CD4-positive, alpha-beta T cell treated with Interleukin-6 for 4 hours (primary cell): ENCODE results near the gene CDO1.
A peak's percentile ranks its signal among the peaks of the same experiment; 100 is the strongest.

ENCODE experiments used
- DNase-seq: peaks from one replicate; pipeline ENCODE4 v3.0.0-alpha.2; 2020; ENCODE audit warnings: mixed read lengths

The CDO1 gene

DNA sequence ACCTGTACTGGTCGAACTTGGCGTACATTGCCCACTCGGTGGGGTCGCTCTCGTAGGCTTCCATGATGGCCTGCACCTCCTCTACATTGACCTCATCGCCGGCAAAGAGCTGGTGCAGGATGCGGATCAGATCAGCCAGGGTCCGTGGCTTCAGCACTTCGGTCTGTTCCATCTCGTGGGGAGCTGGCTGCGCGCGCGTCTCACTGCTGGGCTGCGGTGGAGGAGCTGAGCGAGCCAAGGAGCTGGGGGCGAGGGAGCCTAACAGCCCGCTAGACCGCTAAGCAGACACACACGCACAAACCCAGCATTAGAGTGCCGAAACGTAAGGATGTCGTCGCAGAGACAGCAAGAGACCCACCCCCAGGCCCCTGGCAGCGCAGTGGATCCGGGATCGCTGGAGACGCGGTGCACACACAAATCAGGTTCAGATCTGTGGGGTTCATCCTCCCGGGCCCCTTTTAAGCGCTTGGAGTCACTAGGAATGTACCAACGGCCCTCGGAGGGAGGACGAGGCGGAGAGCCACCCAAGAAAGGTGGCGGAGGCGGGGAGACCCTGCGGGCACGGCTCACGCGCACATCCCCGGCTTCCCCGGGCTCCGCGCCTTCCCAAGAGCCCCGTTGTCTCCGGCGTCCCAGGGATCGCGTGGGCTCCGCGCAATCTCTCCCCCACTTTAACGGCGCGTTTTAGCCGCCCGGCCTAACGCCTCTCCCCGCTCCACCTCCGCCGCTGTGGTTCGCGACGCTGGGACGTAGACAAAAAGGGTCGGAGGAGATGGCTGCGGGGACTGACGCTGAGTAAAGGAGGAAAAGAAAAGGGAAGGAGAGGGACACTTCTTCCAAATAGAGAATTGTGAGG lies at the start of gene CDO1:
CDO1 (minus strand) TSS at position 434 of the 856 bp plus-strand sequence; CDS start at position 172, 262 bp downstream.
- no peak for DNase-seq

DNA sequence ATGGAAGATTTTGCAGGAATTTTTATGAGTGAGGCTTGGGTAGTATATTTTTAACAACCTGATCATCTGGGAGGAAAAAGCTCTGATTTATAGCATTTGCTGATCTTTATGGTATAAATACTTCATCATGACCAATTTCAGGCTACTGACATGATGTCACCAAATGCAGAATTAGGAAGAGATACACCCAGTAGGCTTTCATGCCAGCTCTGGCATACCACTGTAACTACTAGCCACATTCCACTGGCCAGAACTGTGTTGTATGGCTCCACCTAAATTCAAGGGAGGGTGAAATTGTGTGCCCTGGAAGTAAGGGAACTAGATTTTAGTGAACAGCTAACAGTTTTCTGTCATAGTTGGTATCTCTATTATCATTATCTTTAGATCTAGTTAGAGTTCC lies 42.9 kb upstream of the CDO1 start:
- no peak for DNase-seq

DNA sequence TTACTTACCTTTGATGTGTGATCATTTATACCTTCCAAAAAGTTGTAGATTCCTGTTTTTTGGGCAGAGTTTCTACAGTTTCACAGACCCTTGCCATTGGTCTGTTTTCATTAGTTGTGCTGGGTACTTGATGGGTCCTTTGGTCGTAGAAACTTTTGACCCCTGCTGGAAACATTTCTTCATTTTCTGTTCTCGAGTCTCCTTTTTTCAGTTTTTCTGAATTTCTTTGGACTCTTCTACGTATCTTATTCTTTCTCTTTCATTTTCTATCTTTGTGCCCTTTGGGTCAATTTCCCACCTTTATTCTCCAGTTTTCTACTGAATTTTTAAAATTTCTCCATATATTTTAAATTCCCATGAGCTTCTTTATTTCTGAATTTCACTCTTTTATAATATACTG lies 41.9 kb upstream of the CDO1 start:
- DNase-seq, result no peak

DNA sequence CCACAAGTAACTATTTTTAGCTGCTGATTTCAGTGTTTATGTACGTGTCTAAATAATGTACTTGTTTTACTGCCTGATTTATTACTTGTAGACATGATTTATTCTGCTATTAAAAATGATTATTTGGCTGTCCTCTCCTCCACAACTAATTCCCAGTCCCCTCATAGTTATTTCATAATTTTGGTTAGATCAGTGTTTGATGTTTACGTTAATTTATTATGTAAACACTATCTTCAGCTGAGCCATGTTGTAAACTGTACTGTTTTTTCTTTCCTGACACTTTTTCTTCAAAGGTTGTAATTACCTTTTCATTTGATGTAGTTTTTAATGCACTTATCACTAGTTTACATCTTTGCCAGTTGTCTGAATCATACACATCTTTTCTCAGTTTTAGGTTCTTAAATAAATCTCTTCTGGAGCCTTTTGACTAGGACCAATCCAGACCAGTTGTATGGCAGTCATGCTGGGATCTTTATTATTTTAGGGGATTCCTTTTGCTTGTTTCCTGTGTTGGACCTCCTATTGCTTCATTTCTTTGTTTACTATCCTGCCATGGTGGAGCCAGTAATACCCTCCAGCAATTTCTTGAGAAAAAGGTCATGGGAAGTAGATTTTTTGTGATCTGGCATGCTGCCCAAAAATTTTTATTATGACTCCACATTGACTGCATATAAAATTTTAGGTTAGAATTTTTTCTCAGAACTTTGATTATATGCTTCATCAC lies 41.3 kb upstream of the CDO1 start:
- DNase-seq, result no peak

DNA sequence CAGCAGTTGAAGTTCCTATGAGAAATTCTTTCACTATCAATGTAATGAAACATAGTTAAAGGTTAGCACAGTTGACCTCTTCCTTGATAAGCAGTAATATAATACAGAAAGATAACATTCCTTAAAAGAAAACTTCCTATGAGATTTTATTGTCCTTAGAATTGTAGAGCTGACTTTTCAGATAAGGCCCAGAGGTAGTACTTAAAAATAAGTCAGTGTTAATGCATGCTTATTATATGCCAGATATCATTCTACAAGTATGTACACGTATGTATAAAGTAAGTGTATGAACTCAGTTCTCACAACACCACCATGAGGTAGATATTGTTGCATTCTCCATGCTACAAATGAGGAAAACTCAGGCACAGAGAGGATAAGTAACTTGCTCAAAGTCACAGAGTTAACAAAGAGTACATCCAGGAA lies 40.6 kb upstream of the CDO1 start:
- DNase-seq, result no peak

DNA sequence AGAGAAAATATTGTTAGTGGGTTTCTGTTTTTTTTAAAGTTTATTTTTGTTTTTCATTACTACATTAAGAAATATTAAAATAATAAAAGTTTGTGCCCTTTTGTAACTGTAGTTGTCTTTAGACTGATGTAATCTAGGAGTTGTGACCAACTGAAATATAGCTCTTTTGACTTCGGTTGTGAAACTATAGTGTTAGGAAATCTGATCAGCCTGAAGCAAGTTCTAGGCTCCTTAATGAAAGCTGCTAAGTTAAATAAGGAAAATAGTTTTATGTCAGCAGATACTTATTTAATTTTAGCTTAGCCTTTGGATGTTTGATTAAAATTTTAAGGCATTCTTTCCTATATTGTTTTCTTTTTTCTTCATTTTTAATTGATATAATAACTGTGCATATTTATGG lies 39.5 kb upstream of the CDO1 start:
- no peak for DNase-seq

DNA sequence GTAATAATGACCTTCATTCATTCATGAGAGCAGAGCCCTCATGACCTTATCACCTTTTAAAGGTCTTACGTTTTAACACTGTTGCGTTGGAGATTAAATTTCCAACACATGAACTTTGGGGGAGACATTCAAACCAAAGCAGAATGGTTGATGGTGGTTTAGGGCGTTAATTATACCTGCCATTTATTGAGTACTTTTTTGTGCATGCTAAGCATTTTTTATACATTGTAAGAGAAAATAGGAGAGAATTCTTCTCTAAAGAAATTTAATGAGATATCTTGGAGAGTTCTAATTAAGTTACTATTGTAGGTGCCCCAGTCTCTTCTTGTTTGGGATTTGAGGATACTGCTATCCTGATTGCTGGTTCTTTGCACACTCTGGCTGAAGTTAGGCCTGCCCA lies 37.7 kb upstream of the CDO1 start:
- DNase-seq, result no peak

DNA sequence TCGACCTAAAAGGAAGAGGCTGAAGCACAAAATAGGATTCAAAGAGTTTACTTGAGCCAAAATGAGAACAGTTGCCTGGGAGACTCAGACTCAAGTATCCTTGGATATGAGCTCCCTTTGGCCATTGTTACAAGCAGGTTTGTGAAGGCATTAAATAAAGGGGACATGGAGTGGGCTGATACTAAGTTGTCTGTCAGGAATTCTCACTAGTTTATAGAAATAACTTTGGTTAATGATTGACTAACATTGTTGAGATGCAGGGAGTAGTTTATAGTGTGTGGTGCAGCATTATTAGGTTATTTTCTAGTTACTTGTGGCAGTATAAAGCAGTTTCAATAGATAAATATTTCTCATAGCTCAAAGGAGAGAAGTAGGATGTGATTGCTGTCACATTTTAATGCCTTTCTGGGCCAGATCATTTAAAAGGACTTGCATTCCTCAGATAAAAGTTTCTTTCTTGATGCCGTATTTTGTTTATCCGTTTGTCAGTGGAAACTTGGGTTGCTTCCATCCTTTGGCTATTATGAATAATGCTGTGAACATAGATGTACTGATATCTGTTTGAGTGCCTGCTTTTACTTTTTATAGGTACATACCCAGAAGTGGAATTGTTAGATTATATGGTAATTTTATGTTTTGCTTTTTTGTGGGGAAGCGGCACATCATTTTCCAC lies 34.4 kb upstream of the CDO1 start:
- no peak for DNase-seq

DNA sequence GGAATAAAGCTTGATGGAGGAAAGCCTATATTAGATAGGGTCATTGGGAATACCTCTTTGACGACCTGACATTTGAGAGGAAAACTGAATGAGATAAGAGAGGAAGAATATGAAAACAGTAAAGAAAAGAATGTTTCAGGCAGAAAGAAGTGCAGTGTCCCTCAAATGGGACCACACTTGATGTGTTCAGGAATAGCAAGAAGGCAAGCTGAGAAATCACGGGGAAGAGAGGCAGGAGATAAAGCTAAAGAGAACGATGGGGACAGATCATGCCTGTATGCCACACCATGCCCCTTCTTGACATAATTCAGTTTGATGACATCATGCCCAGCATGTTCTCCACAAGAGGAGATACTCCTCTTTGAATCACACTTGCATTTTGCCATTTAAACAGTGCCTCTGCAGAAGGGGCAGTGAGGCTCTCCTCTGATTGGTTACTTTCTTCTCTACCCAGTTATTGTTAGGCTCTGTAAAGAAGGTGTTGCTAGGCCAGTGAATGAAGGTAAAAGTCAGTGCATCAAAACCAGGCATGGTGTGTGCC lies 32.9 kb upstream of the CDO1 start:
- no peak for DNase-seq

DNA sequence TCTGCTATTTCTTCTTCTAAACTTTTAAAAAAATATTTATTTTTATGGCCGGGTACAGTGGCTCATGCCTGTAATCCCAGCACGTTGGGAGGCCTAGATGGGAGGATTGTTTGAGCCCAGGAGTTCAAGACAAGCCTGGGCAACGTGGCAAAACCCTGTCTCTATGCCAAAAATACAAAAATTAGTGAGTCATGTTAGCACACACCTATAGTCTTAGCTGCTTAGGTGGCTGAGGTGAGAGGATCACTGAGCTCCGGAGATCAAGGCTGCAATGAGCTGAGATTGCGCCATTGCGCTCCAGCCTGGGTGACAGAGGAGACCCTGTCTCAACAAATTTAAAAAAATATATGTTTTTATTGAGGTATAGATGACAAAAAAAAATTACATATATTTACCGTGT lies 30.8 kb upstream of the CDO1 start:
- no peak for DNase-seq

DNA sequence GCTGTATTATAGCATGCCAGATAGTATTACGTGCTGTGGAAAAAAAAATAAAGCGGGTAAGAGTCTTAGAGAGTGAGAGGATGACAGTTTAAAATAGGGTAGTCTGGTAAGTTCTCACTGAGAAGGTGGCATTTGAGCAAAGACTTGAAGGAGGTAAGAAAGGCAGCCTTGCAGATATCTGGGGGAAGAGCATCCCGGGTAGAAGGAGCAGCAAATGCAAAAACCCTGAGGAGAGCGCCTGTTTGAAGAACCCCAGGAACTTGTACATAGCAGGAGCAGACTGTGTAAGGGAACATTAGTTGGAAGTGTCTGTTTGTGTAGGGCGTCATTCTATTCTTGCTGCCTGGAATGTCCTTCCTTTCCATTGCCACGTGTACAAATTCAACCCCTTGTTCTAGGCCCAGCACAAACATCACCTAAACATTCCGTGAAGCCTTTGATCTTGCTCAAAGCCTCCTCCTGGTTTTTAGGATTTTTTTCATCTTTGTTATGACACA lies 27.9 kb upstream of the CDO1 start:
- no peak for DNase-seq

DNA sequence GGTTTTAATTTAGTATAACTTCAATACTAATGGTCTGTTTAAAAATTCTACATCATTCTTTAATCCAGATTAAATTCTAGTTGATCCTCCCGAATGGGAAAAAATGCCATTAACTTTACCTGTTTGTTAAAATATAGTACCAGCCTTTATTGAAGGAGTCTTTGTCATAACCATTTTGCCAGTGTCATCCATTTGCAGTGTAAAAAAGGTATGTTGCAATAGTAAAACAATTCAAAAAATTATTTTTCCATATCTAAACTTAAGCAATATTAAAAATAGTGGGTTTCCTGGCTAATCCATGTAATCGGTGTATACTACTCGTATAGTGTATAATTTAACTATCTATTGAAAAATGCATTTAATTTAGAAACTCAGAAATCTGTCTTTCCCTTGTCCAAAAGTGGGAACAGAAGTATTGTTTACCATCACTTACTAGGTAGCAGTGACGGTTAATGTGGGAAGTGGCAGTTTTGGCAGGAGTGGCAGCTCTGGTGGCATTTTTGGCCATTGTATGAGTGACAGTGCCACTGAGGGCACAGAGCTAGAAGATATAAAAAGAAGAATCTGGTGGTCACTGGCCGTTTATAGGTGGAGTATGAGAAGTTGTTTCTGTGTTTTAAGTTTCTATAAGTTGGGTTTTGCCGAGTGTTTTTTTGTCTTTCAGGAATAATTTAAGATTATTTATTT lies 27.1 kb upstream of the CDO1 start:
- no peak for DNase-seq

DNA sequence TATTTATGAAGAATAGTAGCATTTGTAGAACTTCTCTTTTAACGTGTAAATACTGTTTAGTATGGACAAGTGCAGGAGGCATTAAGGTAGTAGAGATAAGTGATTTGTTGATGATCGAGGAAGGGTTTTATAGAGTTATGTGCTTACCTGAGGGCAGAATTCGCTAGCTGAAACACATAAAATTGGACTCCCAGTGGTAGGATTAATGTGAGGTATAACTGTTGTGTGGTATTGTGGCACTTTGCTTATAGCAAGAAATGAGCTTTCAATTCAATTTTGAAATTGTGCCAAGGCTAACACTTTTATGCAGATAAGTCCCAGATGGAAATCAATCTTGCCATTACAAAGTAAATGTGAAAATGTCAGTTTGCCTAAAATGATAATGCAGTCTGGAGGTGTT lies 26.5 kb upstream of the CDO1 start:
- no peak for DNase-seq

DNA sequence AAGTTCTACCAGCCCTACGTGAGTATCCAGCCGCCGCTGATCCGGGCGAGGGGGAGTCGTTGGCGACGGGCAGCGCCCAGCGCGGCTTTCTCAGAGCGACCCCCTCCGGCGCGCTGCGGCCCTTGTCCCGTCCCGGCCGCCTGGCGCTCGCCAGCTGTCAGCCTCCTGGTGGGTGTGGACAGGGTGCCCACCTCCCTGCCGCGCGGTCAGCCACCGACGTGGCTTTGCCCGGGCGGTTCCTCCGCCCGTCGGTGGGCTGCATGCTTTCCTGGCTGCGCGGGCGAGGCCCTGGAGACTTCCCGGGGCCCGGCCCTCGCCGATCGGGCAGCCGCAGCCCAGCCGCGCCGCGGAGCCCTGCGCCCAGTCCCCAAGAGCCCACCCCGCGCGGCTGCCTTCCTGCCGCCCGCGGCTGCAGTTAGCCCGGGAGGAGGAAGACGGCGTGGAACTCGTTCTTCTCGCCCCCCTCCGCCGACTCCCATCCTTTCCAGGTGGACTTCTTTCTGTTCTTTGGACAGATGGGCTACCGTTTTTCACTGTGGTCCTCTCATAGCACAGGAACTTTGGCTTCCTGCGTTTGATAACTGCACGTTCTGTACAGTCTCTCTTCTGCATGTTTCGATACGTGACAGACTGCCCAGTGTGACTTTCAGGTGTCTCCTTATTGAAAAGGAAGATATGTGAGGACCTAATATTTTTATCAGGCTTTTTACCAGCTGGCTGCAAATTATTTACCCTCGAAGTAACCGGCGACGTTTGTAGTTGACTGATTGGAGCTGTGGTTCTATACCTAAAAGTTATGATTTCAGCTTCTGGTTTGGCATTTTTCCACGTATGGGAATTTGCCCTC lies 25.9 kb upstream of the CDO1 start:
- DNase-seq, result peak; percentile 40

DNA sequence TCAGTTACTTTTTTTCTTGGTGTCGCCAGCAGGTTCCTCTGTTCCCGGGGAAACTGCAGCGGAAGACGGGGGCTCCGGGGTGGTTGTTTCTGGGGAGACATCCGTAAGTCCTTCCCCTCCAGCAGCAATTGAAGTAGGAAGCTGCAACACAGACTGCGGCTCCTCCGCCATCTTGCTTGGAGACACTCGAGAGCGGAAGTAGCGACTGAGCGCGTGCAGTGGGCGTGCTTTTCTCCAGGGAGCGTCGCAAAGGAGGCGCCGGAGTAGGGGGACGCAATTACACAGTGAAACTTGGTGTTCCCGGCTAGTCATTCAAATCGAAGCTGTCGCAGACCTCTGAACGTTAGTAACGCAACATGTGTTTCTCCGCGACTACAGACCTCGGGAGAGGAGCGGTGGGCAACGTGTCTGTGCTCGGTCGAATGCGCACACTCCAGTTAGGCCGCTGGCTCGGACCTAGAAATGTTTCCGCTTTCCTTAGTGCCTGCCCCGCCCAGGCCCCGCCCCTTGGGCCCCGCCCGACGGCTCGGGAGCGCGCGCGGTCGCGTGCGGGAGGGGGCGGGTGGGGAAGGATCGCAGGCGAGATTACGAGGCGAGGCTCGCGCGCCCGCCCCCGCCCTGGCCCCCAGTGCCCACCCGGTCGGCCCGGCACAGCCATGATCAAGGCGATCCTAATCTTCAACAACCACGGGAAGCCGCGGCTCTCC lies 25.1 kb upstream of the CDO1 start, which contains the start of the genes AP3S1 and ATG12:
AP3S1 (plus strand) TSS at position 554 of the 707 bp plus-strand sequence; CDS start at position 657, 103 bp downstream.
ATG12 (minus strand) TSS at position 184 of the 707 bp plus-strand sequence; CDS start at position 171, 13 bp downstream.
- DNase-seq, result peak; percentile 90

DNA sequence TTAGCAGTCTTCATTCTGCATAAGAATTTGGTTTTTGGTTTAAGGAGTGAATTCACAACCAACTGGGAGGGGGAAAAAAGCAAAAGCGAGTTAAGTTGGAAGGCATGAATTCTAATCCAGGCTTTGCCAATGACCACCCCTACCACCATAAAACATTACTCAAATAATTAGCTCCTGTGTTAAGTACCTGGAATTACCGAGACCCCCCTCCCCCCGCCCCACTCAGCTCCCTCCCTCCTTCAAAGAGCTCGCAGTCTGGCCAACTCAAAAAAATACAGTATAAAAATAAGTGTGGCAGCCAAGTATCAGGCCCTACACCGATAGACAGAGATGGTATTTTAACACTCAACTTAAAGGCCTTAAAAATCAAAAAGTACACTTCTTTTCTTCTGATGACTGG lies 24.4 kb upstream of the CDO1 start:
- no peak for DNase-seq

DNA sequence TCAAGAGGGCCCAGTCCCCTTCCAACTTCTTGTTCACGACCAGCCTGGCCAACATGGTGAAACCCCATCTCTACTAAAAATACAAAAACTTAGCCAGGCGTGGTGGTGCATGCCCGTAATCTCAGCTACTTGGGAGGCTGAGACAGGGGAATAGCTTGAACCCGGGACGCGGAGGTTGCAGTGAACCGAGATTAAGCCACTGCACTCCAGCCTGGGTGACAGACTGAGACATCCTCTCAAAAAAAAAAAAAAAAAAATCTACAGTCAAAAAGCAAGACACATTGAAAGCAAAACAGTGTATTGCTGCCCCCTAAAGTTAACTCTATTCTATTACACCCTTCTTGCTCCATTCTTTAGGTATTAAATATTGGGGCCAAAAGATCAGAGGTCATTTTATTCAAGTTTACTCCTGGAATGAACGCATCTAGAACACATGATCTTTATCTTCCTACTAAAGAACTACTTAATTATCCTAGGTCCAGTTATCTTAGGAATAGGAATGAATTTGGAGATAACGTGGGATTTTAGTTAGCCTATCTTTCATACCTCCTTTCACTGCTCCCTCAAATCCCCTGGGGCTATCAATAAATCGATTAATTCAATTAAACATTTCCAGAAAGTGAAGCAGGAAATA lies 22.5 kb upstream of the CDO1 start:
- DNase-seq, result peak; percentile 34

DNA sequence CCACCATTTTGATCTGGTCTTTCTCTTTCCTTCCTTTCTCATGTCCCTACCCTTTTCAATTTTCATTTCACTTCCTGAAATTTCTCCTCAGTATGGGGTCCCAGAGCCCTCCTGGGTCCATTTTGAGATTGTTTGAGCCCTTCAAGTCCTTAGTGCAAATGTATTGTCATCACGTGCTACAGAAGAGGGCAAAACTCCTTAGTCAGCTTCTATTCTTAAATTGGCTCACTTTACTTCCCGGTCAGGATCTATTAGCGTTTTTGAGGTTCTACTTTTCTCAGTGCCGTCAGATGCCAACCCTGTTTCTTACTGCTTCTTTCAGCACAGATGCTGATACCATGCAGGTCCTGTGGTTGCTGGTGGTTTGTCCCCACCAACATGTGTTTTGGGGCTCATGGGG lies 19.0 kb upstream of the CDO1 start:
- no peak for DNase-seq

DNA sequence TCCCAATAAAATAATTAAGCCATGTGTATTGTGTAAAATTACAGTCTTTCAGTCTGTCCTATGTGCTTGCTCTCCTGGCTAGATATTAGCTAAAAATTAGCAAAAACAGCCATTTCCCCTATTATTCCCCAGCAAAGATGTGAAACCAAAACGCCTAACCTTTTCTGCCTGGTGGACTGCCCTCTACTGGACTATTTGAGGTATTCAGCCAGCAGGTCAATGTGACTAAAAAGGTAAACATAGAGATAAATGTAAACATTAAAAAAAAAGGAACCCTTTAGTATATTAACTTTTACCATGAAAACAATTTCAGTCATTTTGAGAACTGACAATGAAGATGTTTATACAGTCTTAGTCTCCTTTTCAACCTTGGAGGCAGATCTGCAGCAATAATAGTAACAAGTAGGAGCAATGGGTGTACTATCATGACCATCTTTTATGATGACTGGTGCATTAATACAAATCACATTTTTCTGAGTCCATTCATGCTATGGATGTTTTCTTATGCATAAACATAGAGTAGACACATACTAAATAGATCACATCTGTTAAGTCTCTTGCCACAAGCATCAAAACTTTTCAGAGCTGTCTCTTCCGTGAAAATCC lies 14.8 kb upstream of the CDO1 start:
- DNase-seq, result peak; percentile 16

DNA sequence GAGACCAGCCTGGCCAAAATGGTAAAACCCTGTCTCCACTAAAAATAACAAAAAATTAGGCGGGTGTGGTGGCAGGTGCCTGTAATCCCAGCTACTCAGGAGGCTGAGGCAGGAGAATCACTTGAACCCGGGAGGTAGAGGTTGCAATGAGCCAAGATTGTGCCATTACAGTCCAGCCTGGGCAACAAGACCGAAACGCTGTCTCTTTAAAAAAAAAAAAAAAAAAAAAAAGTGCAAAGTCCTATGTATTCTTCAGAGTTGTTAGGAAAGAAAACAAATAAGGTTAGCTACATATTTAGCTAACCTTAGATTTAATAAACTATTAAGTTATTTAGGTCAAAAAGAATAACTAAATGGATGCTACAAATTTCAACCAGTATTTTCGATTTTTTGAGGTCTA lies 13.5 kb upstream of the CDO1 start:
- DNase-seq, result no peak
